GM23338 (cell line): ENCODE results near the gene BNIP5. TPM values are rescaled to one million over a fixed set of nuclear protein-coding genes. Genes with fewer than 3 reads are reported as not detected.

Source experiments
- ATAC-seq: fragments of 200-7000 bp; cut with Tn5 transposase; 3 replicates; pipeline ENCODE4 v1.9.1; 2020
- DNase-seq: peaks from one replicate; pipeline ENCODE4 v3.0.0-alpha.2; 2015; ENCODE audit warnings: low spot score
- H2AFZ ChIP-seq: fragments of 200-600 bp; sonication (generic); 2 replicates; pipeline ENCODE4 v1.8.0; 2016; ENCODE audit warnings: antibody characterized with exemption, mild to moderate bottlenecking, moderate library complexity
- H3F3A ChIP-seq: fragments of 200-600 bp; sonication (generic); replicated peaks from 2 replicates; pipeline ENCODE4 v1.8.0; 2017; ENCODE audit warnings: antibody characterized with exemption, mixed run types, low read depth
- H3K27ac ChIP-seq: fragments of 200-600 bp; sonication (generic); 2 replicates; pipeline ENCODE4 v1.6.1; 2016; ENCODE audit warnings: low read depth
- H3K27me3 ChIP-seq: fragments of 200-600 bp; sonication (generic); 2 replicates; pipeline ENCODE4 v1.8.0; 2016; ENCODE audit warnings: mild to moderate bottlenecking, mixed run types, moderate library complexity; ENCODE audit not compliant: insufficient read depth
- H3K36me3 ChIP-seq: fragments of 200-600 bp; sonication (generic); 2 replicates; pipeline ENCODE4 v1.8.0; 2016; ENCODE audit warnings: mild to moderate bottlenecking; ENCODE audit not compliant: insufficient read depth
- H3K4me1 ChIP-seq: fragments of 200-600 bp; sonication (generic); 2 replicates; pipeline ENCODE4 v1.8.0; 2016; ENCODE audit warnings: mild to moderate bottlenecking, moderate library complexity; ENCODE audit not compliant: insufficient read depth
- H3K4me2 ChIP-seq: fragments of 200-600 bp; sonication (generic); 2 replicates; pipeline ENCODE4 v1.7.1; 2017; ENCODE audit warnings: mixed run types
- H3K4me3 ChIP-seq: fragments of 200-600 bp; sonication (generic); 2 replicates; pipeline ENCODE4 v1.6.1; 2016; ENCODE audit warnings: mixed run types
- H3K79me2 ChIP-seq: fragments of 200-600 bp; sonication (generic); replicated peaks from 2 replicates; pipeline ENCODE4 v1.8.0; 2017; ENCODE audit warnings: mild to moderate bottlenecking; ENCODE audit not compliant: insufficient read depth
- H3K9me2 ChIP-seq: fragments of 200-600 bp; sonication (generic); 2 replicates; pipeline ENCODE4 v1.8.0; 2017; ENCODE audit not compliant: insufficient read depth
- H4K20me1 ChIP-seq: fragments of 200-600 bp; sonication (generic); replicated peaks from 2 replicates; pipeline ENCODE4 v1.8.0; 2017; ENCODE audit warnings: mild to moderate bottlenecking; ENCODE audit not compliant: insufficient read depth
- H3K27ac Mint-ChIP-seq: 2 replicates; pipeline ENCODE4 v1.8.0; 2020; ENCODE audit warnings: inconsistent platforms, mild to moderate bottlenecking, moderate library complexity, mixed read lengths
- H3K27me3 Mint-ChIP-seq: 3 replicates; pipeline ENCODE4 v1.8.0; 2022; ENCODE audit warnings: low read depth, mild to moderate bottlenecking, moderate library complexity, mixed read lengths, inconsistent platforms; ENCODE audit not compliant: insufficient read depth, poor library complexity
- H3K36me3 Mint-ChIP-seq: 3 replicates; pipeline ENCODE4 v1.8.0; 2021; ENCODE audit warnings: low read depth, mild to moderate bottlenecking, inconsistent platforms, moderate library complexity, mixed read lengths
- H3K4me1 Mint-ChIP-seq: 3 replicates; pipeline ENCODE4 v1.8.0; 2020; ENCODE audit warnings: mild to moderate bottlenecking, inconsistent platforms, mixed read lengths
- H3K4me3 Mint-ChIP-seq: 3 replicates; pipeline ENCODE4 v1.8.0; 2021; ENCODE audit warnings: moderate library complexity, mild to moderate bottlenecking, inconsistent platforms, mixed read lengths
- H3K9me3 Mint-ChIP-seq: 3 replicates; pipeline ENCODE4 v1.8.0; 2020; ENCODE audit warnings: moderate library complexity, mild to moderate bottlenecking, inconsistent platforms, mixed read lengths
- EZH2 ChIP-seq: fragments of 200-600 bp; sonication (generic); IDR thresholded peaks from one replicate; pipeline ENCODE4 v1.8.0; 2017; ENCODE audit warnings: antibody characterized with exemption, mild to moderate bottlenecking, low read depth; ENCODE audit not compliant: unreplicated experiment
- EZH2phosphoT487 ChIP-seq: fragments of 200-600 bp; sonication (generic); IDR thresholded peaks from one replicate; pipeline ENCODE4 v1.8.1; 2018; ENCODE audit warnings: antibody characterized with exemption; ENCODE audit not compliant: unreplicated experiment
- JUNB ChIP-seq: IDR thresholded peaks from one replicate; pipeline ENCODE4 v1.6.1; 2016; ENCODE audit warnings: antibody characterized with exemption; ENCODE audit not compliant: unreplicated experiment
- NANOG ChIP-seq: IDR thresholded peaks from 2 replicates; pipeline ENCODE4 v1.6.1; 2016; ENCODE audit warnings: antibody characterized with exemption, borderline replicate concordance
- ZNF331 ChIP-seq: fragments of 250-450 bp; sonication (Bioruptor Pico); IDR thresholded peaks from 2 replicates; pipeline ENCODE4 v1.5.0; 2020; ENCODE audit warnings: low read depth, mild to moderate bottlenecking, moderate library complexity
- polyA plus RNA-seq: library from polyadenylated mRNA; unstranded; fragments of >200 nt; fragmentation: Nextera tagmentation; extraction: Ambion mirVana; gene quantifications from 2 replicates; pipeline ENCODE4 v1.2.1, GENCODE V29; 2016
- total RNA-seq: library from RNA; depleted of rRNA; stranded (reverse); fragments of >200 nt; shearing (Covaris generic); gene quantifications from 2 replicates; pipeline ENCODE4 v1.2.3, GENCODE V29; 2014
- TF ChIP-seq, protein P1 (sequence below): fragments of 250-450 bp; sonication (Bioruptor Pico); IDR thresholded peaks from 2 replicates; pipeline ENCODE4 v1.5.0; 2020; ENCODE audit warnings: mild to moderate bottlenecking, moderate library complexity

The BNIP5 gene
- total and polyA plus RNA-seq, 2 experiments from 2014 or later: not detected

DNA sequence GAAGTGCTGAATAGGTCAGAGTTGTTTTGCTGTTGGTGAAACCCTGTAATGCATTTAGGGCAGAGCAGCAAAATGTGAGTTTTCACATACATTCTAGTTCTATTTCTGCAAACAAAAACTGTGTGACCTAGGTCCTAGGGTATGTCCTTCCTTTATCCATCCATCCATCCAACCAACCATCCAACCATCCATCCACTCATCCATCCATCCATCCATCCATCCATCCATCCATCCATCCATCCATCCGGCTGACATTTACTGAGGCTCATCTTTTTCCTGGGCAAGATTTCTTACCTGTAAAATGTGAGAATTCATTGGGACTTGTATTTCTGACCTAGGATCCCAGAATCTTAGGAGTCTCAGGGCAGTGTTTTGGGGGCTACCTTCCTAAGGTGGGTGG is 52.3 kb downstream of the BNIP5 start (continued):
- TF ChIP-seq, protein P1, sequence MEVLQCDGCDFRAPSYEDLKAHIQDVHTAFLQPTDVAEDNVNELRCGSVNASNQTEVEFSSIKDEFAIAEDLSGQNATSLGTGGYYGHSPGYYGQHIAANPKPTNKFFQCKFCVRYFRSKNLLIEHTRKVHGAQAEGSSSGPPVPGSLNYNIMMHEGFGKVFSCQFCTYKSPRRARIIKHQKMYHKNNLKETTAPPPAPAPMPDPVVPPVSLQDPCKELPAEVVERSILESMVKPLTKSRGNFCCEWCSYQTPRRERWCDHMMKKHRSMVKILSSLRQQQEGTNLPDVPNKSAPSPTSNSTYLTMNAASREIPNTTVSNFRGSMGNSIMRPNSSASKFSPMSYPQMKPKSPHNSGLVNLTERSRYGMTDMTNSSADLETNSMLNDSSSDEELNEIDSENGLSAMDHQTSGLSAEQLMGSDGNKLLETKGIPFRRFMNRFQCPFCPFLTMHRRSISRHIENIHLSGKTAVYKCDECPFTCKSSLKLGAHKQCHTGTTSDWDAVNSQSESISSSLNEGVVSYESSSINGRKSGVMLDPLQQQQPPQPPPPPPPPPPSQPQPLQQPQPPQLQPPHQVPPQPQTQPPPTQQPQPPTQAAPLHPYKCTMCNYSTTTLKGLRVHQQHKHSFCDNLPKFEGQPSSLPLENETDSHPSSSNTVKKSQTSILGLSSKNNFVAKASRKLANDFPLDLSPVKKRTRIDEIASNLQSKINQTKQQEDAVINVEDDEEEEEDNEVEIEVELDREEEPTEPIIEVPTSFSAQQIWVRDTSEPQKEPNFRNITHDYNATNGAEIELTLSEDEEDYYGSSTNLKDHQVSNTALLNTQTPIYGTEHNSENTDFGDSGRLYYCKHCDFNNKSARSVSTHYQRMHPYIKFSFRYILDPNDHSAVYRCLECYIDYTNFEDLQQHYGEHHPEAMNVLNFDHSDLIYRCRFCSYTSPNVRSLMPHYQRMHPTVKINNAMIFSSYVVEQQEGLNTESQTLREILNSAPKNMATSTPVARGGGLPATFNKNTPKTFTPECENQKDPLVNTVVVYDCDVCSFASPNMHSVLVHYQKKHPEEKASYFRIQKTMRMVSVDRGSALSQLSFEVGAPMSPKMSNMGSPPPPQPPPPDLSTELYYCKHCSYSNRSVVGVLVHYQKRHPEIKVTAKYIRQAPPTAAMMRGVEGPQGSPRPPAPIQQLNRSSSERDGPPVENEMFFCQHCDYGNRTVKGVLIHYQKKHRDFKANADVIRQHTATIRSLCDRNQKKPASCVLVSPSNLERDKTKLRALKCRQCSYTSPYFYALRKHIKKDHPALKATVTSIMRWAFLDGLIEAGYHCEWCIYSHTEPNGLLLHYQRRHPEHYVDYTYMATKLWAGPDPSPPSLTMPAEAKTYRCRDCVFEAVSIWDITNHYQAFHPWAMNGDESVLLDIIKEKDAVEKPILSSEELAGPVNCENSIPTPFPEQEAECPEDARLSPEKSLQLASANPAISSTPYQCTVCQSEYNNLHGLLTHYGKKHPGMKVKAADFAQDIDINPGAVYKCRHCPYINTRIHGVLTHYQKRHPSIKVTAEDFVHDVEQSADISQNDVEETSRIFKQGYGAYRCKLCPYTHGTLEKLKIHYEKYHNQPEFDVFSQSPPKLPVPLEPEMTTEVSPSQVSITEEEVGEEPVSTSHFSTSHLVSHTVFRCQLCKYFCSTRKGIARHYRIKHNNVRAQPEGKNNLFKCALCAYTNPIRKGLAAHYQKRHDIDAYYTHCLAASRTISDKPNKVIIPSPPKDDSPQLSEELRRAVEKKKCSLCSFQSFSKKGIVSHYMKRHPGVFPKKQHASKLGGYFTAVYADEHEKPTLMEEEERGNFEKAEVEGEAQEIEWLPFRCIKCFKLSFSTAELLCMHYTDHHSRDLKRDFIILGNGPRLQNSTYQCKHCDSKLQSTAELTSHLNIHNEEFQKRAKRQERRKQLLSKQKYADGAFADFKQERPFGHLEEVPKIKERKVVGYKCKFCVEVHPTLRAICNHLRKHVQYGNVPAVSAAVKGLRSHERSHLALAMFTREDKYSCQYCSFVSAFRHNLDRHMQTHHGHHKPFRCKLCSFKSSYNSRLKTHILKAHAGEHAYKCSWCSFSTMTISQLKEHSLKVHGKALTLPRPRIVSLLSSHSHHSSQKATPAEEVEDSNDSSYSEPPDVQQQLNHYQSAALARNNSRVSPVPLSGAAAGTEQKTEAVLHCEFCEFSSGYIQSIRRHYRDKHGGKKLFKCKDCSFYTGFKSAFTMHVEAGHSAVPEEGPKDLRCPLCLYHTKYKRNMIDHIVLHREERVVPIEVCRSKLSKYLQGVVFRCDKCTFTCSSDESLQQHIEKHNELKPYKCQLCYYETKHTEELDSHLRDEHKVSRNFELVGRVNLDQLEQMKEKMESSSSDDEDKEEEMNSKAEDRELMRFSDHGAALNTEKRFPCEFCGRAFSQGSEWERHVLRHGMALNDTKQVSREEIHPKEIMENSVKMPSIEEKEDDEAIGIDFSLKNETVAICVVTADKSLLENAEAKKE (CRISPR knock-in tag): no peak

DNA sequence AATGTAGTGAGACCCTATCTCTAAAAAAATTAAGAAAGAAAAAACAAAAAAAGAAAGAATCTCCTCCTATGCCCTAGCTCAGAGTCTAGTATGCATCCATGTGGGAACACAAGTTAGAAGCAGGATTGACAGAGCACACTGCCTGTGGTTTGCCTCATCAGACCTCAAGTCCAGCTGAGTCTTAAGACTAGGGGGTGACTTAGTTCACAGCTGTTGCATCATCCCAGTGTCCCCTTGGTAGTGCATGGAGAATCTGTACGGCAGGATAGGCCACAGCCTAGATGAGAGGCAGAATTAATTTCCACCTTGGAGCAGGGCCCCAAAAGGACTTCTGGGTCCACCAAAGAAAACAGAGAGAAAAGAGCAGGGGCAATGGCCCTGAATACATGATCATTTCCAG is 53.1 kb downstream of the BNIP5 start:
- Histone ChIP-seq H3K27ac (no peak overlapping the region), H2AFZ (no peak overlapping the region), H4K20me1 (no peaks in the 10 kb centered on the region), H3K9me2 (no peaks in the 10 kb centered on the region), H3K4me1 (no peaks in the 10 kb centered on the region), H3F3A (no peaks in the 10 kb centered on the region), H3K4me2 (no peak overlapping the region), H3K36me3 (no peaks in the 10 kb centered on the region), H3K4me3 (no peak overlapping the region), H3K27me3 (no peaks in the 10 kb centered on the region), H3K79me2 (no peaks in the 10 kb centered on the region)
- H3K36me3 Mint-ChIP-seq: no peaks in the 10 kb centered on the region
- H3K4me1 Mint-ChIP-seq: no peaks in the 10 kb centered on the region
- H3K27ac Mint-ChIP-seq: no peak overlapping the region
- DNase-seq (no peak), ATAC-seq (no peak)
- no peak overlapping the region for H3K4me3 Mint-ChIP-seq
- peaks cover 8% of the 10 kb centered on the region for H3K27me3 Mint-ChIP-seq
- no peaks in the 10 kb centered on the region for H3K9me3 Mint-ChIP-seq
- TF ChIP-seq JUNB (no peak), EZH2phosphoT487 (no peak), NANOG (no peak), EZH2 (no peak), ZNF331 (CRISPR knock-in tag) (no peak)
- TF ChIP-seq, protein P1 (CRISPR knock-in tag): no peak
